NCI-H2171 (cell line): ENCODE measurements around the gene TELO2.
A peak's percentile ranks its signal among the peaks of the same experiment; 100 is the strongest.
"Not testable (repeated sequence)": the region's sequence is repeated elsewhere in the genome, so short reads cannot be mapped to it uniquely, and the experiment has no call there.

Experiments used
- DNase-seq: peaks from one replicate; lab custom pipeline; 2025; lab: John Stamatoyannopoulos, UW

The TELO2 gene

DNA sequence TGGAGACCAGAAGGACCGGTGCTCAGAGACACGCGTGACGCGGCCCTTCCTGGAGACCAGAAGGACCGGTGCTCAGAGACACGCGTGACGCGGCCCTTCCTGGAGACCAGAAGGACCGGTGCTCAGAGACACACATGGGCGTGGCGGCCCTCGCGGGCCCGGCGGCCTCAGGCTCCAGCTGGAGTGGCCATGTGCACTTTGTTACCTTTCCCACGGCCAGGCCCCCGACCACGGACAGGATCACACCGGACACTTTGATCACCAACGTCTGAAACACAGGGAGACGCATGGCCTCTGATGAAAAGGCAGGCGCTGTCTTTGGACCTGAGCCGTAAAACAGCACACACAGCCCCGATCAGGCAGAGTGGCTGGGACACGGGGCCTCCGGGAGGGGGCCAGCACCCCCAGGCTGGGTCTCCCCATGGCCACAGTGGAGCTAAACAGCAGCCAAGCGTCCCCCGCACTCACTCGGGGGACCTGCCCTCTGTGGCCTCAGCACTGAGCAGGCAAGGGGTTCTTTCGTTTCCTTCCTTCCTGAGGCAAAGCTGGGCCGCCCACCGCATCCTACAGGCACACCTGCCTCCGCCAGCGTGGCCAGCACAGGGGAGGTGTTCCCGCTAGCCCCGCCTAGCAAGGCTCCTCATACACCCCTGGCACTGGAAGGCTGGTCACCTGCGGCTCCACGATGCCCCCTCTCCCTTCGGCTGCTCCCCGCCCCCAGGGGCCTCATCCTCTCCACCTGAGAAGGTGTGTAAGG is 35.5 kb upstream of the TELO2 start:
- no peak for DNase-seq

DNA sequence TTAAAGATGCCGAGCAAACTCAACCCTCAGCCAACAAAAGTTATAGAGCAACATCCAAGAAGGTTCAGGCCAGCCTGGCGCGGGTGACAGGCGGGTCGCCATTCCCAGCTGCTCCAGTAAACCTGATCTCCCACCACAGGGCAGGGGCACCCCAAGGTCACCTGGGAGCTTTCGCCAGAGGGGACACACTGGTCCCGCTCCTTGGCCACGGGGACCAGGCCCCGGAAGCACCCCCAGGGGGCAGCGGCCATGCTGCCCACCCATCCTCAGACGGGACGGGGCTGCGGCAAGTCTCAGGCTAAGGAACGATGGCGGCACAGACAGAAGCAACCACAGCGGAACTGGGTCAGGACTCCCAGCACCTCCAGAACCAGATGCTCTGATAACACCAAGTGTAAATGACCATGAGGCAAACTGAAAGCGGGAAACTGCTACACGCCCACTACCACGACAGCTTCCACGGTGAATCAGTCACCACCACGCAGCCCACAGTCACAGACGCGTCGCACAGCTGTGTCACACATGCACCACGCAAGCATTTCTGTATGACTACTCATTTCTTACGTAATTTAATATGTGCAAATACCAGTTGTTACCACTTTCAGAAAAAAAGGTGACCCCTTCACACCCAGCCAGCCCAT is 34.7 kb upstream of the TELO2 start:
- no peak for DNase-seq

DNA sequence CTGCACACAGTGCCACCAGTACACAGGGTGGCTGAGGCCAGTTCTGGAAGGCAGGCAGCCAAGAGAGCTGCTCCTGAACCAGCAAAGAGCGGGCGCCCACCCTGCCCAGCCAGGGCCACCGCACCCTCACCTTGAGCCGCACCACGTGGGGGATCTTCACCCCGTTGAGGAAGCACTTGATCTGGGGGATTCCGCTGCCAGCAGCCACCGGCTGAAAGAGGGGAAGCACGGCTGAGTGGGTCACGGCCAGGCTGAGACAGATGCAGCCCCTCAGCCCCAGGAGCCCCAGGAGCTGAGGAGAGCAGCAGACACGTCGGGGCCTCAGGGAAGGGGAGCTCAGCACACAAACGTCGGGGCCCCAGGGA is 34.2 kb upstream of the TELO2 start:
- no peak for DNase-seq

DNA sequence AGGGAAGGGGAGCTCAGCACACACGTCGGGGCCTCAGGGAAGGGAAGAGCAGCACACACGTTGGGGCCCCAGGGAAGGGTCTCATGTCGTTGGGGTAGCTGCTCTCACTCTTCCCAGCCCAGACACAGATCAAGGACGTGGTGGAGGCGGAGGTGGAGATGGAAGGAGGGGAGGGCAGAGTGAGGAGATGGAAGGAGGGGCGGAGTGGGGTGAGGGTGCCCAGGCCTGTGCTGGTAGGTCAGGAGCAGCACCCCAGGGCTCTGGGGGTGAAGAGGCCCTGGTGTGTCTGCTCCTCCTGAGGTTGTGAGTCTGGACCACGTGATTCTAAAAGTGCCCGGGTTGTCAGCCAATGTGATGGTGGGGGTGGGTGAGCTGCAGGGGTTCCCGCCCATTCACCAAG is 33.2 kb upstream of the TELO2 start:
- DNase-seq = no peak

DNA sequence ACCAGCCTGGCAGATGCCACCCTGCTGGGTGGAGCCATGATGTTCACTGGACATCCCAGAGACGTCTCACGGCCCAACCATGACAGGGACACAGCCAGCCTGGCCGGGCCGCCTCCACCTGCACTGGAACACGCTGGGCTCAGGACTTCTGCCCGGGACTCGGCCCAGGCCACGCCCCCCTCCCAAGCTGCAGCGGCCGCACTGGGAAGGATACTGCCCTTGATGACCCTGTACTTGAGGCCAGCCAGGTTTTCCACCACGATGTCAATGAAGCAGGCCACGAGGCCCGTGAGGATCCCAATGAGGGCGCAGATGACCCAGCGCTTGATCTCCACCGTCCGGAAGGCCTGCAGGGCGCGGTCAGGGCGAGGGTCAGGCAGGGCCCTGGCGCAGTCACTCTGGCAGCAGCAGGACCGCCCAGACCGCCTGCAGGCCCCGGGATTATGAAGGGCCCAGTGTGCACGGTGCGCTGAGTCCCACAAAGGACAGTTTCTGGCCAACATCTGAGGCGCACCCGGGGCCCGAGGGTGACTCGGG is 32.5 kb upstream of the TELO2 start:
- DNase-seq = no peak

DNA sequence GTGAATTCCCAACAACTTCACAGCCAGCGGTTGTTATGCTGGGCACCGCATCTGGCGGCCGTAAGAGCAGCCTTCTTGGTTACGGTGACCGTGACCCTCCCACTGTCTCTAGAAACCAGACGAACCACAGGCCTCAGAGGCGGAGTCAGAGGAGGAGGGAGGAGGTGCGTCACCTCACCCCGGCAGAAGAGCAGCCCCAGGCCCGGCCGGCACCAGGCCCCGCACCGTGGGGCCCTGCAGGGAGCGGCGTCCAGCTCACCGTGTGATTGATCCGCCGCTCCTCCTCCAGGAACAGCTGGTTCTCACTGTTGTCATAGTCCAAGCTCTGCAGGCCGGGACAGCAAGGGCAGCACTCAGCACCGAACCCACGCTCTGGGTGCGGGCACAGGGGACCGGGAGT is 32.0 kb upstream of the TELO2 start:
- no peak for DNase-seq

DNA sequence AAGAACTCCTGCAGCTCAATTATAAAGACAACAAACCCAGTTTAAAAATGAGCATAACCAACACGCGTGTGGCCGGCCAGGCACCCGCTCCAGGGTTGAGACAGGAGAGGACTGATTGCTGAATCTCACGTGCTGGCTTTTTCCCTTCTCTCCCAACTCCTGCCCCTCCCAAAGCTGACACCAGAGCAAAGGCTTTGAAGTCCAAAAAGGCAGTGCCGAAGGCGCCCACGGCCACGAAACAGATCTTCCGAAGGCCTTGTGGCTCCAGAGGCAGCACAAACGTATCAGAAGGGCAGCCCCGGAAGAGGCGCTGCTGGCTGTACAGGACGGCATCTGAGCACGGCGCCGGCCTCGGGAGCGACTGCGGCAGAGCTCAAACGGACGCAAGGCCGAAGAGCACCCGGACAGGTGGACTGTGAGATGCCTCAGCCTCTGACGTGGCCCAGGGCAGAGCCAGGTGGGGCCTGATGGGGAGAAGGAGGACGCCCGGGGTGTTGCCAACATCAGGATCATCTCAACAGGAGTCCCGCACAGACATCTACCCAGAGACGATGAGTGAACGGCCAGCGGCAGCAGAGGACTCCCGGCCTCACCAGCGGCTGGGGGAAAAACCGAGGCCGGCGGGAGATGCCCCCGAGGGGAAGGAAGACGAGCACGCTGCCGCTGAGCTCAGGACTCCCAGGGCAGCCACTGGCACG is 28.8 kb upstream of the TELO2 start:
- no peak for DNase-seq

DNA sequence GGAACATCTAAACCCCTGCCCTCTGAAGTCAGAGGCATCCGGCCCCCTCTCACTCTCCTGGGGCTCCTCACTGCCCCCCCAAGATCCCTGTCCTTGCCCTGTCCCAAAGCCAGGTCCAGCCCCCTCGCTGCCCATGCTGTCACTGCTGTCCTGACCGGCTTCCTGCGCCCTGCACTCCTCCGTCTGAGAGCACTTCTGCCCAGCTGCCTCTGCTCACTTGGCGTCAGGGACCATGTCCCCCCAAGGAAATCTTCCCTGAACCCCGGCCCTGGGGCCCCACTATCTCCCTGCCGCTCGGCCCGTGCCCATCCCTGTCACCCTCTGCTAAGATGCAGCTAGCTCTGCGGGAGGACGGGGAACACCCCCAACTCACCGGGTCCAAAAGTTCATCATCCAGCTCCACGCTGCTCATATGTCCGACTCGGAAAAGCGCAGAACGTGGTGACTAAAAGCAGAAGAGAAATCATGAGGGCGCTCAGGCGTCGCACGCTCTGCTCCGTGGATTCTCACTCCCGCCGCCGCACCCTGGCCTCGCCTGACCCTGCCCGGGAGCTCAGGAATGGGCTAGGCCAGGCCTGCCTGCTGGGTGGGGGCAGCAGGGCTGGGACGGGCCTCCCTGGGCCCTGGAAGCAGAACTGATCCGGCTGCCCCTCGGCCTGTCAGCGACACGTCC is 28.1 kb upstream of the TELO2 start:
- no peak for DNase-seq

DNA sequence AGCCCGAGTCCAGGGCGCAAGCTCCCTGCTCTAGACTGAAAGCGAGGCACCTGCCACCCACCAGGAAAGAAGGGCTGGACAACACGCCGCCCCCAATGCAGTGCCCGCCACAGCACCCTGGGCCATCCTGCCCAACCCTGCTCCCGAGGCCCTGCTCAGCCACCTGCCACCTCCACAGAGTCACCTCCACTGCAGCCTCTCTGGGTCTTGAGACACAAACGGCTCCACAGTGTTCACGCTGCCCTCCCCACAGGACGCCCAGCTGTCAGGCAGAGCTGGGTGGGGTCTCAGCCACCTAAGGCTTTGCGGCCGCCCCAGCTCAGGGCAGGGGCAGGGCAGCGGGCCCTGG is 27.6 kb upstream of the TELO2 start:
- no peak for DNase-seq

DNA sequence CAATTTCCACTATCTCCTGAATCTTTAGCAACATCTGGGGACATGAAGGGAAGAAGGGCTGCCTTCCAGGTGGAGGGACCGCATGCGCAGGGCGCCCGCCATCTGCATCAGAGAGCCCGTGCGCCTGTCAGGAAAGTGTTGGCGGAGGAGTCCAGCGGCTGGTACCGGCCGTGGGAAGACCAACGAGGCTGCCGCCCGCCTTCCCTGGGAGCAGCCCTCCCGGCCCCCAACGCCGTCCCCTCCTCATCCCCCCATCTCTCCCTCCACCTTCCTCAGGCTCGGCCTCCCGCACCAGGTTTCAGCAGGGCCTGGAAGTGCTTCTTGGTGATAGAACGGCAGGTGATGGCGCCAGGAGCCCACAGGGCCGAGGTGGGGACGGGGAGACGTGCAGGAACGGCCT is 27.1 kb upstream of the TELO2 start:
- DNase-seq = no peak

DNA sequence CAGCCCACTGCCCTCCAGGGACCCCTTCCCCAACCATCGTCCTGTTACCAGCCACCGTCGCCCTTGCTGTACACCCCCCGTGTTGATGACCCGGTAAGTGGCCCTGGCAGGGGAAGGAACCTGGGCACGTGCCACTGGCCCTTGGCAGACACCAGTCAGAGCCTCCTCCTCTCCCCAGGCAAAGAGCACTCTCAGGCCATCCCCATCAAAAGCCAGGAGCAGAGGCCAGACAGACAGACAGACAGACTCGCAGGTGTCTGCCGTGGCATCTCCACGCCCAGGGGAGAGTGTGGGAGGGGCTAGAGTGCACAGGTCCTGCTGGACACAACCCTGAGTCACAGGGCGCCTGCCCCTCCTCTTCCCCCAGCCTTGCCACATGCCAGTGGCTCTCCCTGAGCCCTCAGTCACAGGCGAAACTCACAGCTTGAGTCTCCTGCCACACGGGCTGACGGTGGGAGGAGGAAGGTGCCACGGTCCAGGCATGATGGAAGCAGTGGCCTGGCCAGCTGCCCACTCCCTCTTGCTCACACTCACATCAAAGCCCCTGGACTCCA is 26.1 kb upstream of the TELO2 start:
- DNase-seq = no peak

DNA sequence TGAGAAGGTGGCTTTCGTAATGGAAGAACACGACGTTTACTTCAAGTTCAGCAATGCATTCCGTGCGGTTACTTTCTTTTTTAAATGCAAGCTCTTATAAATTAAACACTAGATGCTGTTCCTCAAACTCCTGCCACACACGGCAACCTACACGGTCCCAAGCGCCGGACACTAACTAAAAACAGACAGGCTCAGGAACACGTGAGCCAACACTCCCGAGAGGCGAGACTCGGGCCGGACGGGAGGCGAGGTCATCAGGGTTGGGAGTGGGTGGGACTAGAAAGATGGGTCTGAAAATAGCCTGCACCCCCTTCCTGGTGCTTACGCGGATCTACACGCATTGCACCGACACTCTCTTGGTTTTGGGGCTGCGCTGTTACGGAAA is 24.7 kb upstream of the TELO2 start:
- no peak for DNase-seq

DNA sequence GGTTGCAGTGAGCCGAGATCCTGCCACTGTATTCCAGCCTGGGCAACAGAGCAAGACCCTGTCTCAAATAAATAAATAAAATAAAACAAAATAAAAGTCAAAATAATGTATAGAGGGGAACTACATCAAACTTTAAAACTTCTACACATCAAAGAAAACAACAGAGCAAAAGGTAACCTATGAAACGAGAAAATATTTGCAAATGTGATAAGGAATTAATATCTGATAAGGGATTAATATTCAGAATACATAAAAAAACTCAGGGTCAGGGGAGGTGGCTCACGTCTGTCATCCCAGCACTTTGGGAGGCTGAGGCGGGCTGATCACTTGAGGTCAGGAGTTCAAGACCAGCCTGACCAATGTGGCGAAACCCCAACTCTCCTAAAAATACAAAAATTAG is 24.0 kb upstream of the TELO2 start:
- not testable (repeated sequence) for DNase-seq

DNA sequence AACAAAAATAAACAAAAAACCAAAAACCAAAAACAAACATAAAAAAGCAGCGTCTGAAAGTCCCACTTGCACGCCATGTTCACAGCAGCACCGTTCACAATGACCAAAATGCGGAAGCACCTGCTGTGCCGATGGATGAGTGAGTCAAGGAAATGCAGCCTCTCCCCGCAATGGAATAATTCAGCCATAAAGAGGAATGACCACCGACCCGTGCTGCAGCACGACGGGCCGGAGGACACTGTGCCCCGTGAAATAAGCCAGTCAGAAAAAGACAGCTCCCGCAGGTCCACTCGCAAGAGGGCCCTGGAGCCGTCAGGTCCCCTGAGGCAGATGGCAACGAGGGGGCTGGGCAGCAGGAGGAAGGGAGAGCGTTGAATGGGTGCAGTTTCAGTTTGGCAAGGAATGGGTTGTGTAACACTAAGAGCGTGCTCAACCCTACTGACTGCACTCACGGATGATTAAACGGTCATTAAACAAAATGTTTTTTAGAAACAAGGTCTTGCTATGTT is 23.4 kb upstream of the TELO2 start:
- DNase-seq = no peak

DNA sequence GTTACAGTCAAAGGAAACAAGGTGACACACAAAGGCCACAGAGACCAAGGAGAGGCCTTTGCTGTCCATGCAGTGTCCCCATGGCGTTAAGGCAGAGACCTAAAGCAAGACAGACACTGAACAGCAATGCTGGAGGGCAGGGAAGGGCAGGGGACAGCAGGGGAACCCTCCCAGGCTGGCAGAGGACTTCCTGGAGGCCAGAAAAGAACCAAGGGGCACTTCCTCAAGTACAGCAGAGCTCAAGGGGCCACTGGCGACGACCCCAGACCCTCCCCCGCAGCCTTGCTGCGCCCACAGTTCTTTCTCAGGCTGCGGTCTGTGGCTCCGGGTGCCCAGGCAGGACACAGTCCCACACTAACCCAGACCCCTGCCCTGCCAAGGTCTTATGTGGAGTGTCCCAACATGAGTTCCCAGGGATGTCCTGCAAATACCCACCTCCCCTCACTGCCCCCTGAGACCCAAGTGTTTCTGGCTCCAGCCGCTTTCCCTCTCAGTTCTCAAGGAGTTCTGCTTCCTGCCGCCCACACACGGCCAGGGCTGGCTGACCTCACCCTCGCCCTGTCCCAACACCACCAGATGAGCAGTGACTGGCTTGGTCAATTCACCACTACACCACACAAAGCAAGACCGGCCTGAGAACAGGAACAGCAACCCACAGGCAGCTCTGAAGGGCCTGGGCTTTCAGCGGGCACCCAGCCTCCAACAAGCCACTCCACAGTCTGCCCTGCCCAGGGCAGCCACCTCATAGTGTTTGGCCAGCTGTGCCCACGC is 22.5 kb upstream of the TELO2 start:
- DNase-seq = no peak

DNA sequence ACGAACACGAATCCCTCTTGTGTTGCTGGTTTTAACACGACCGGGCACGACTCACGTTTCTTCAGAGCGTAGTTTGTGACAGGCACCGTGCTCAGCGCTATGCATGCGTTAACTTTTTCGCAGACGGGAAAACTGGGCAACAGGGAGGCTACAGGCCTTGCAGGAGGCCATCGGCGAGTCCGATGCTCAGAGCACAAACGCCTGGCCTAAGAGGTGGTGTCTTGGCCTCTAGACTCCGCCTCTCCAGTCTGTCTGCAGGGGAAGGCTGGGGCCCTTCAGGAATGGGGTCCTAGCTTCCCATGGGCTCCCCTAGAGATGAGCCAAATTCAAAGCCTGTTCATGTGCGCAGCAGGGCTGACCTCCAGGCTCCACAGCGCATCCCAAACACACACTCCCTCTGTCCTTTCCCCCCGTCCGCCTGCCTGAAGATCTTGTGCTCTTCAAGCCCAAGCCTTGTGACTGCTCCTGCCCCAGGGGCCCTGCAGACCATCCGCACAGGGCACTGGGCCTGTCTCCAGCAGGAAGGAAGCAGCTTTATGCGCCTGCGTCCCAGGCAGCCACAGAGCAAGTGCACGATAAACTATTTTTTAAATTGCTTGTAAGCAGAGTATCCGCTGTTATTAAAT is 21.5 kb upstream of the TELO2 start:
- no peak for DNase-seq

DNA sequence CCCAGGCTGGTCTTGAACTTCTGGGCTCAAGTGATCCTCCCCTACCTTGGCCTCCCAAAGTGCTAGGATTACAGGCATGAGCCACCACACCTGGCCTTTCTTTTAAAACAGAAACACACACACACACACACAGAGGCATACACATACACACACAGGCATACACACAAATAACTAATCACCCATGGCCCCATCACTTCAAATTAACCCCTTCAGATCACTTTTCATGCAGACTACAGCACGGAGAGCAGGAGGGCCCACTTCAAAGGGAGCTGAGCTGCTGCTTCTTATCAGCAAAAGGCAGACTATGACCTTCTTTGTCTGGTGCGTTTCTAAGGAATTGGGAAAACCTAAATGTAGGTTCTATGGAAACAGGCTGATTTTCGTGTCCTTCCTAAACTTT is 20.2 kb upstream of the TELO2 start:
- DNase-seq = no peak

DNA sequence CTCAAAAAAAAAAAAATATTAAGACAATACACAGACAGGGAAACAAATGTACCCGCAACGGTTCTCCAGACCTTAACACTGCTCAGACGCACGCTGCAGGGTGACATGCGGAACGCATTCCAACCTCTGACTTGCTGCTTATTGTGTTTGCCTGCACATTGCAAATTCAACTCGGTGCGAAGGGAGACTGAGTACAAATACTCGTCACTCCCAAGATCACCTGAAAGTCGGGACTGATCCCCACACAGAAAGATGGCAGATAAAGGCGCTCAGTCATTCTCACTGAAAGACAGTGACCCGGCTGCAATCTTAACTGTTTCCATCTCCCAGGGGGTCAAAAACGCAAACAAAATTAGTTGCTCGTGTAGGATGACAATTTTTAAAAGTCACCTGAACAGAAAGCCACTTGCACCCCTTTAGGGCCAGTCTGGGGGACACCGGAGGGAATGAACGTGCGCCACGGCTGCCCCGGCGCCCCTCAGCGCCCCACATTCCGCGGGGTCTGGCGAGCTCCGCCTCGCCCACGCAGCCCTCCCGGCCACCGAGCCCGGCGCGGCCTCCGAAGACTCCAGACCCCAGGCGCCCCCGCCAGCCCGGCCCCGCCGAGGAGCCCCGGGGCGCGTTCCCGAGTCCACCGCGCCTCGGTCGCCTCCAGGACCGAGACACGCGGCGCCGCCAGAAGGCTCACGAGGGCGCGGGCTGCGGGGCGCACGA is 18.9 kb upstream of the TELO2 start:
- no peak for DNase-seq

DNA sequence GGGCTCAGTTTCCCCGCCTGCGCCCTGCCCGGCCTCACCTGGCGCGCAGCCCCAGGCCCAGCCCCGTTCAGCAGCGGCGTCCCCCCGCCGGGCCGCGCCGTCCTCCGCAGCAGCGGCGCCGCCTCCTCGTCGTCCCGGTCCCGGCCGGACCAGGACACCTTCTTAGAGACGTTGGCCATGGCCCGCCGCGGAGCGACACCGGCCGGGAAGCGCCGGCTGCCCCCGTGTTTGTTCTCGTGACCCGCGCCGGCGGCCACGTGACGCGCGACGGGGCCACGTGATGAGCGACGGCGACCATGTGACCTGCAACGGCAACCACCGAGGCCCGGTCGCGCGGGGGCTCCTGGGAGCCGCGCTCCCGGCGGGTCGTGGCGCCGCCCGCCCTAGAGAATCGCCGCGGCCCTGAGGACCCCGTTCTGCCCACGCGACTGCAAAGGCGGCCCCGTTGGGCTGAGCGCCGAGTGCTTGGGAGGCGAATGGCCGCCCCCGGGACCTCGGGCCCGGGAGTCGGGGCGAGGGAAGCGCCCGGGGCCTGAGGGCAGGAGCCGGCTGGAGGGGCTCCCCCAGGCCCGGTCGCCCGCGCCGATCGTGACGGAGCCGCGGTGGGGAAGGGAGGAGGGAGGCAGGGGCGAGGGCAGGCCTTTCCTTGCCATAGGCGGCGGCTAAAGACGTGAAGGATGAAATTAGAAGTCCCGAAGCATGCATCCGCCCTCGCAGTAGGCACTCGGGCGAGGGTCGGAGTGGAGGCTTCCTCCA is 18.2 kb upstream of the TELO2 start, which contains the start of gene CLCN7:
CLCN7 (minus strand) TSS at position 233 of the 756 bp plus-strand sequence; CDS start at position 179, 54 bp downstream.
- peak; percentile 83 for DNase-seq
